Colonic mucosa (tissue), 4 donors: Measurements from ENCODE around the gene PRR30. TPM values are rescaled to one million over a fixed set of nuclear protein-coding genes. Genes with fewer than 3 reads are reported as not detected.

ENCODE experiments used
- DNase-seq: peaks from one replicate; pipeline ENCODE4 v3.0.0-alpha.2; 2020
- H3K27ac ChIP-seq: fragments of 200-600 bp; one replicate; pipeline ENCODE4 v1.8.0; 2021
- H3K27me3 ChIP-seq: fragments of 200-600 bp; one replicate; pipeline ENCODE4 v1.8.0; 2021
- H3K36me3 ChIP-seq: fragments of 200-600 bp; one replicate; pipeline ENCODE4 v1.8.0; 2021
- H3K4me1 ChIP-seq: fragments of 200-600 bp; one replicate; pipeline ENCODE4 v1.8.0; 2021; ENCODE audit warnings: mild to moderate bottlenecking
- H3K4me3 ChIP-seq: fragments of 200-600 bp; one replicate; pipeline ENCODE4 v1.8.0; 2021
- H3K9ac ChIP-seq, 2 donors: one replicate each; pipeline ENCODE4 v1.7.0; 2013; ENCODE audit warnings: control low read depth in 2 of 2, low read depth in 2 of 2, low read length in 2 of 2
- H3K9me3 ChIP-seq: fragments of 200-600 bp; one replicate; pipeline ENCODE4 v1.8.0; 2021
- CTCF ChIP-seq: fragments of 200-600 bp; IDR thresholded peaks from one replicate; pipeline ENCODE4 v1.8.0; 2022; ENCODE audit warnings: antibody characterized with exemption, mild to moderate bottlenecking
- intact Hi-C: fragments of 100-400 bp; cut with DNase I; formaldehyde crosslinking; loops from one replicate; pipeline ENCODE4 v1.14.1; 2022
- total RNA-seq, 2 donors: library from RNA; stranded (reverse); fragmentation: NEBNext Ultra II Directional in 1 of 2; extraction: Animal tissue kit (Norgen Biotek cat#: 25700) in 1 of 2; gene quantifications; one replicate each; pipeline ENCODE4 v1.2.1, GENCODE V29; 2021
- donor health status: healthy.
- donor health status: DM: no; HTN: no; CAD: no.
- donor health status: DM: no; HTN: no; CAD: no.

Gene PRR30
- total RNA-seq, 2 donors from 2014 or later, result not detected

- no peak overlapping the region for H3K9ac ChIP-seq
These were observed 42.4 kb downstream of the PRR30 start for GRCh38 chr2:27096748-27097297.

GRCh38 chr2:27095745-27096651 lies 43.2 kb downstream of the PRR30 start:
- H3K4me3 ChIP-seq, result peak overlapping the region; percentile 13
- H3K9ac ChIP-seq, result no peak overlapping the region
- DNase-seq, result peak; percentile 58
- intact Hi-C loops, result no loop called here
- no peaks in the 10 kb centered on the region for H3K9me3 ChIP-seq
- H3K27ac ChIP-seq, result no peak overlapping the region
- TF ChIP-seq CTCF, result no peak
- H3K36me3 ChIP-seq, result no peaks in the 10 kb centered on the region
- H3K4me1 ChIP-seq, result peaks cover 15% of the 10 kb centered on the region
- H3K27me3 ChIP-seq, result no peaks in the 10 kb centered on the region

More at GRCh38 chr2:27096748-27097297, 42.4 kb downstream of the PRR30 start:
- Histone ChIP-seq H3K9me3 (no peaks in the 10 kb centered on the region), H3K4me1 (peaks cover 15% of the 10 kb centered on the region), H3K4me3 (no peak overlapping the region), H3K27ac (no peak overlapping the region), H3K36me3 (no peaks in the 10 kb centered on the region), H3K27me3 (no peaks in the 10 kb centered on the region)
- intact Hi-C loops, result no loop called here
- DNase-seq, result no peak
- no peak for TF ChIP-seq CTCF

GRCh38 chr2:27095427-27095744 lies 43.8 kb downstream of the PRR30 start:
- Histone ChIP-seq H3K9ac (no peak overlapping the region), H3K36me3 (no peaks in the 10 kb centered on the region), H3K4me1 (peaks cover 15% of the 10 kb centered on the region), H3K9me3 (no peaks in the 10 kb centered on the region), H3K27me3 (no peaks in the 10 kb centered on the region), H3K4me3 (no peak overlapping the region), H3K27ac (no peak overlapping the region)
- TF ChIP-seq CTCF, result no peak
- intact Hi-C loops, result no loop called here
- no peak for DNase-seq

GRCh38 chr2:27094353-27094984 lies 44.7 kb downstream of the PRR30 start:
- TF ChIP-seq CTCF, result no peak
- intact Hi-C loops, result no loop called here
- no peak overlapping the region for H3K27ac ChIP-seq
- no peaks in the 10 kb centered on the region for H3K9me3 ChIP-seq
- no peaks in the 10 kb centered on the region for H3K27me3 ChIP-seq
- H3K36me3 ChIP-seq, result no peaks in the 10 kb centered on the region
- no peak for DNase-seq
- no peak overlapping the region for H3K4me3 ChIP-seq
- H3K4me1 ChIP-seq, result peaks cover 15% of the 10 kb centered on the region
- peak overlapping the region in 1 of 2 donors; percentile 9 for H3K9ac ChIP-seq

- H3K27ac ChIP-seq, result no peak overlapping the region
- no peaks in the 10 kb centered on the region for H3K9me3 ChIP-seq
- peak overlapping the region in 1 of 2 donors; percentile 9 for H3K9ac ChIP-seq
- no peaks in the 10 kb centered on the region for H3K27me3 ChIP-seq
- intact Hi-C loops, result no loop called here
- peaks cover 15% of the 10 kb centered on the region for H3K4me1 ChIP-seq
- DNase-seq, result no peak
- H3K4me3 ChIP-seq, result no peak overlapping the region
- no peaks in the 10 kb centered on the region for H3K36me3 ChIP-seq
- TF ChIP-seq CTCF, result no peak
These were observed 45.5 kb downstream of the PRR30 start for GRCh38 chr2:27093430-27094352.
